Endodermal cell (in vitro differentiated cells): Measurements from ENCODE around the gene SSTR4. TPM values are rescaled to one million over a fixed set of nuclear protein-coding genes. Genes with fewer than 3 reads are reported as not detected.
A peak's percentile ranks its signal among the peaks of the same experiment; 100 is the strongest.

Experiments
- DNase-seq: peaks from one replicate; pipeline ENCODE4 v3.0.0-alpha.2; 2017
- H3K27ac ChIP-seq: 2 replicates; pipeline ENCODE4 v1.5.1; 2013; ENCODE audit warnings: mild to moderate bottlenecking, low read depth, low read length, moderate library complexity
- H3K27me3 ChIP-seq: 2 replicates; pipeline ENCODE4 v1.6.1; 2013; ENCODE audit warnings: mild to moderate bottlenecking, low read length, moderate library complexity; ENCODE audit not compliant: insufficient read depth, control insufficient read depth, poor library complexity, severe bottlenecking
- H3K36me3 ChIP-seq: 2 replicates; pipeline ENCODE4 v1.7.0; 2013; ENCODE audit warnings: mild to moderate bottlenecking, low read length, moderate library complexity; ENCODE audit not compliant: control insufficient read depth, insufficient read depth
- H3K4me1 ChIP-seq: one replicate; pipeline ENCODE4 v1.7.0; 2013; ENCODE audit warnings: low read length; ENCODE audit not compliant: control insufficient read depth, insufficient read depth
- H3K4me3 ChIP-seq: 2 replicates; pipeline ENCODE4 v1.5.1; 2013; ENCODE audit warnings: mild to moderate bottlenecking, low read length, moderate library complexity
- H3K9ac ChIP-seq: 2 replicates; pipeline ENCODE4 v1.6.1; 2013; ENCODE audit warnings: mild to moderate bottlenecking, low read length, moderate library complexity; ENCODE audit not compliant: poor library complexity, severe bottlenecking; ENCODE audit errors: extremely low read depth
- H3K9me3 ChIP-seq: 2 replicates; pipeline ENCODE4 v1.6.1; 2013; ENCODE audit warnings: mild to moderate bottlenecking, low read length, moderate library complexity; ENCODE audit not compliant: control insufficient read depth
- H3K27ac Mint-ChIP-seq: 2 replicates; pipeline ENCODE4 v1.8.0; 2020; ENCODE audit warnings: mixed read lengths
- H3K27me3 Mint-ChIP-seq: 2 replicates; pipeline ENCODE4 v1.8.0; 2021; ENCODE audit warnings: mild to moderate bottlenecking, mixed read lengths; ENCODE audit not compliant: insufficient read depth
- H3K36me3 Mint-ChIP-seq: 2 replicates; pipeline ENCODE4 v1.8.0; 2020; ENCODE audit warnings: low read depth, mixed read lengths
- H3K4me1 Mint-ChIP-seq: 2 replicates; pipeline ENCODE4 v1.8.0; 2020; ENCODE audit warnings: mixed read lengths
- H3K4me3 Mint-ChIP-seq: 2 replicates; pipeline ENCODE4 v1.8.0; 2020; ENCODE audit warnings: mild to moderate bottlenecking, moderate library complexity, mixed read lengths
- H3K9me3 Mint-ChIP-seq: 2 replicates; pipeline ENCODE4 v1.8.0; 2020; ENCODE audit warnings: mild to moderate bottlenecking, mixed read lengths
- WGBS, 2 experiments: methylation state at CpG; one replicate each; pipeline versions ENCODE4 v1.1.5 to v1.1.7; 2013; ENCODE audit warnings: missing lambda C conversion rate in 2 of 2, mixed read lengths in 1 of 2; ENCODE audit not compliant: insufficient coverage in 1 of 2, insufficient read length in 1 of 2; 5-methylcytosine and 5-hydroxymethylcytosine counted together
- total RNA-seq, 2 donors: library from RNA; stranded (reverse); fragmentation: NEBNext Ultra II Directional in 1 of 2; extraction: Animal tissue kit (Norgen Biotek cat#: 25700) in 1 of 2; gene quantifications; 2 replicates in 1 of 2; 3 replicates in 1 of 2; pipeline ENCODE4 v1.2.1, GENCODE V29; 2021
- TF ChIP-seq, protein P1 (sequence below): fragments of 200-600 bp; sonication (generic); conservative IDR thresholded peaks from 2 replicates; pipeline ENCODE4 v1.5.0; 2021; ENCODE audit warnings: antibody characterized with exemption, mild to moderate bottlenecking

The SSTR4 gene
- total RNA-seq, 2 donors from 2014 or later, result 0.40 TPM; not detected in 1

DNA sequence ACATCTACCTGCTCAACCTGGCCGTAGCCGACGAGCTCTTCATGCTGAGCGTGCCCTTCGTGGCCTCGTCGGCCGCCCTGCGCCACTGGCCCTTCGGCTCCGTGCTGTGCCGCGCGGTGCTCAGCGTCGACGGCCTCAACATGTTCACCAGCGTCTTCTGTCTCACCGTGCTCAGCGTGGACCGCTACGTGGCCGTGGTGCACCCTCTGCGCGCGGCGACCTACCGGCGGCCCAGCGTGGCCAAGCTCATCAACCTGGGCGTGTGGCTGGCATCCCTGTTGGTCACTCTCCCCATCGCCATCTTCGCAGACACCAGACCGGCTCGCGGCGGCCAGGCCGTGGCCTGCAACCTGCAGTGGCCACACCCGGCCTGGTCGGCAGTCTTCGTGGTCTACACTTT is 619 bp downstream of the SSTR4 start:
- Histone ChIP-seq H3K4me3 (no peak overlapping the region), H3K27ac (no peak overlapping the region), H3K27me3 (peaks cover 70% of the 10 kb centered on the region), H3K36me3 (no peaks in the 10 kb centered on the region), H3K9ac (no peak overlapping the region), H3K9me3 (no peaks in the 10 kb centered on the region), H3K4me1 (no peaks in the 10 kb centered on the region)
- no peak for DNase-seq
- WGBS, 2 experiments, result 95 to 96% methylated on average over 27 to 41 of the region's 41 CpGs
- H3K27ac Mint-ChIP-seq, result no peak overlapping the region
- H3K36me3 Mint-ChIP-seq, result no peaks in the 10 kb centered on the region
- H3K9me3 Mint-ChIP-seq, result no peaks in the 10 kb centered on the region
- peaks cover 2% of the 10 kb centered on the region for H3K4me1 Mint-ChIP-seq
- TF ChIP-seq, protein P1, sequence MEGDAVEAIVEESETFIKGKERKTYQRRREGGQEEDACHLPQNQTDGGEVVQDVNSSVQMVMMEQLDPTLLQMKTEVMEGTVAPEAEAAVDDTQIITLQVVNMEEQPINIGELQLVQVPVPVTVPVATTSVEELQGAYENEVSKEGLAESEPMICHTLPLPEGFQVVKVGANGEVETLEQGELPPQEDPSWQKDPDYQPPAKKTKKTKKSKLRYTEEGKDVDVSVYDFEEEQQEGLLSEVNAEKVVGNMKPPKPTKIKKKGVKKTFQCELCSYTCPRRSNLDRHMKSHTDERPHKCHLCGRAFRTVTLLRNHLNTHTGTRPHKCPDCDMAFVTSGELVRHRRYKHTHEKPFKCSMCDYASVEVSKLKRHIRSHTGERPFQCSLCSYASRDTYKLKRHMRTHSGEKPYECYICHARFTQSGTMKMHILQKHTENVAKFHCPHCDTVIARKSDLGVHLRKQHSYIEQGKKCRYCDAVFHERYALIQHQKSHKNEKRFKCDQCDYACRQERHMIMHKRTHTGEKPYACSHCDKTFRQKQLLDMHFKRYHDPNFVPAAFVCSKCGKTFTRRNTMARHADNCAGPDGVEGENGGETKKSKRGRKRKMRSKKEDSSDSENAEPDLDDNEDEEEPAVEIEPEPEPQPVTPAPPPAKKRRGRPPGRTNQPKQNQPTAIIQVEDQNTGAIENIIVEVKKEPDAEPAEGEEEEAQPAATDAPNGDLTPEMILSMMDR, result no peak
- peak overlapping the region; percentile 26 for H3K4me3 Mint-ChIP-seq
- H3K27me3 Mint-ChIP-seq, result peaks cover 89% of the 10 kb centered on the region

GRCh38 chr20:23036371-23036770 is 1.3 kb downstream of the SSTR4 start:
- no peak overlapping the region for H3K27ac Mint-ChIP-seq
- 98 to 100% methylated on average over 5 to 11 of the region's 11 CpGs for WGBS, 2 experiments
- Histone ChIP-seq H3K27ac (no peak overlapping the region), H3K4me3 (no peak overlapping the region), H3K9me3 (no peaks in the 10 kb centered on the region), H3K27me3 (peaks cover 70% of the 10 kb centered on the region), H3K36me3 (no peaks in the 10 kb centered on the region), H3K9ac (no peak overlapping the region), H3K4me1 (no peaks in the 10 kb centered on the region)
- H3K36me3 Mint-ChIP-seq, result no peaks in the 10 kb centered on the region
- no peaks in the 10 kb centered on the region for H3K9me3 Mint-ChIP-seq
- peaks cover 2% of the 10 kb centered on the region for H3K4me1 Mint-ChIP-seq
- no peak for DNase-seq
- H3K4me3 Mint-ChIP-seq, result no peak overlapping the region
- peaks cover 88% of the 10 kb centered on the region for H3K27me3 Mint-ChIP-seq
- TF ChIP-seq, protein P1, result no peak

DNA sequence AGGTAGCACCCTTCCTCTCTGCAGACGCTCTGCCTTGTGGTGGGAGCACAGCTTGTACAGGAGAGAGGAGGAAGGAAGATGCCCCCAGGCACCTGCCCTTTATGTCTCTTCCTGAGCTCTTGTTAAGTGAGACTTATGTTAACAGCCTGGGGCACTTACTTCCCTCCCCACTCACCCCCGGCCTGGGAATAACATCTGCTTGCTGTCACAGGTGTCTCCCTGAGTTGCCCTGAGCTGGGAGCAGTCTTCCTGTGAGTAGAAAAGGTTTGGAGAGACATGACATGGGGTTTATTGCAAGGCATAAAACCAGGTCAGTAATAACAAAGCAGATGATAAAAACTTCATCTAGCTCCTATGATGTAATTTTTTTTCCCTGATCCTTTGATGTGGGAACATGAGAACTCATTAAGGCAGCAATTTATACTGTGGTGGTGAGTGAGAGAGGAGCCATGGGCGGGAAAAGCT is 1.9 kb downstream of the SSTR4 start:
- TF ChIP-seq, protein P1, result no peak
- no peaks in the 10 kb centered on the region for H3K9me3 ChIP-seq
- Mint-ChIP-seq H3K9me3 (no peaks in the 10 kb centered on the region), H3K36me3 (no peaks in the 10 kb centered on the region), H3K27ac (no peak overlapping the region), H3K4me1 (peaks cover 9% of the 10 kb centered on the region), H3K27me3 (peaks cover 85% of the 10 kb centered on the region), H3K4me3 (no peak overlapping the region)
- H3K4me1 ChIP-seq, result peaks cover 1% of the 10 kb centered on the region
- H3K27ac ChIP-seq, result no peak overlapping the region
- no peak overlapping the region for H3K4me3 ChIP-seq
- H3K36me3 ChIP-seq, result no peaks in the 10 kb centered on the region
- DNase-seq, result no peak
- 49% methylated on average over 3 of the region's 3 CpGs; no CpG with 5 or more reads in 1 of the 2 experiments for WGBS, 2 experiments
- H3K27me3 ChIP-seq, result peaks cover 70% of the 10 kb centered on the region
- no peak overlapping the region for H3K9ac ChIP-seq
